SH-SY5Y (cell line): Measurements from ENCODE around the gene ADAMTSL5.

Experiments
- GATA2 ChIP-seq: IDR thresholded peaks from 2 replicates; pipeline ENCODE4 v1.6.1; 2011; ENCODE audit warnings: mild to moderate bottlenecking, low read depth, low read length
- GATA3 ChIP-seq: IDR thresholded peaks from 2 replicates; pipeline ENCODE4 v1.6.1; 2011; ENCODE audit warnings: low read depth, mild to moderate bottlenecking, low read length, moderate library complexity

- TF ChIP-seq GATA3 (no peak), GATA2 (no peak)
These were observed 20.3 kb downstream of the ADAMTSL5 start for GRCh38 chr19:1492474-1493006.
